GM18870 (cell line): ENCODE data around the gene NABP1.

Experiments
- ATAC-seq: cut with Tn5 transposase; IDR thresholded peaks from one replicate; pipeline ENCODE4 v1.9.1; 2021; ENCODE audit warnings: moderate library complexity; ENCODE audit not compliant: unreplicated experiment

Gene NABP1

GRCh38 chr2:191703079-191703725 is 25.3 kb downstream of the NABP1 start:
- no peak for ATAC-seq

- ATAC-seq: no peak
Measured at GRCh38 chr2:191705084-191705483, 27.1 kb downstream of the NABP1 start.

DNA sequence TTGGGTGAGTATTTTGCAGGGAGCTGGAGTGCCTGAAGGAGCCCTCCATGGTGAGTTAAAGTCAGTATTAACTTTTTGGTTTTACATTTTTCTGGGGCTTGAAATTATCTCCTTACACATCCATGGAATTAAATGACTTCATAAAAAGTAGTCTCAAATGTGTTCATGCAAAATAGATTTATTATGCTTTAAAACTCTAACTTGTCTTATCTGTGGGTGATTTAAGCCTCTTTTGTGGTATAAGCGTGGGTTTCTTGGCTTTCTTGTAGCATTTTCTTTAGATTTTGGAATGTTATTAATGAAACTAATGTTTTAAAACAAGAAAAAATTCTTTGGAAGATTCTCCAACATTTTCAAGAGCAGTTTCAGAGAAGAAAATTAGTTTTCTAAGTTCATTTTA is 27.8 kb downstream of the NABP1 start:
- ATAC-seq: no peak

GRCh38 chr2:191706791-191707190 is 28.9 kb downstream of the NABP1 start:
- no peak for ATAC-seq

DNA sequence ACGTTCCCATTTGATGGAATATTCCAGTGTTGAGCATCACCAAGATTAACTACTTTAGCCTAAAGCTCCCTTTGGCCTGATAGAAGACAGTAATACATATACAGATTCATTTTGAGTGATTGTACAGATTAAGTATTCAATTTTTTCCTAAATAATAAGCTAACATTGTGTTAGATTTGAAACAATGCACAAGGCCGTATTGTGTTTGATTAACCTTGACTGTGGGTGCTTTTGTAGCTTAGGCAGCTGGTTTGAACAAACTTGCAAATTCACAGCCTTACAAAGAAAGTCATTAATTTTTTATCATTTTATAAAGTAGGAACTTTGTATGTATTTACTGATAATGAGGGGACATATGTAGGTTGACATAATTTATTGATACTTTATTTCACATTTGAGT is 29.6 kb downstream of the NABP1 start:
- no peak for ATAC-seq

GRCh38 chr2:191710411-191710900 is 32.5 kb downstream of the NABP1 start:
- no peak for ATAC-seq

DNA sequence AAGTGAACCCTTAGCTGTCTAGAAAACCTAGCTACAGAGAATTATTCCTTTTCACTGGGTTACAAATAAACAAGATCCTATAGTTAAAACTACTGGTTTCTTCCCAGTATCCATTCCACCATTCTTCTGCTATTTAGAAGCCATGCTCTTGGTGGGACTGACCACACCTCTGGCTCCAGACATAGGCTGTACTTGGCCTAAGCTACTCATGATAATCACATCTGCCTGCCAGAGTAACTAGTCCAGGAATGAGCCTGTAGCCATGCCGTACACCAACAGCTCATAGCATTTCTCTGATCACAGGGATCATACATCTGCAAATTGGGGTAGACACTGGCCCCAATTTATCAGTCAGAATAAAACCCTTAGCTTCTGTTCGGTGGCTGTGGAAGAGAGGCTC is 33.7 kb downstream of the NABP1 start:
- ATAC-seq: no peak

DNA sequence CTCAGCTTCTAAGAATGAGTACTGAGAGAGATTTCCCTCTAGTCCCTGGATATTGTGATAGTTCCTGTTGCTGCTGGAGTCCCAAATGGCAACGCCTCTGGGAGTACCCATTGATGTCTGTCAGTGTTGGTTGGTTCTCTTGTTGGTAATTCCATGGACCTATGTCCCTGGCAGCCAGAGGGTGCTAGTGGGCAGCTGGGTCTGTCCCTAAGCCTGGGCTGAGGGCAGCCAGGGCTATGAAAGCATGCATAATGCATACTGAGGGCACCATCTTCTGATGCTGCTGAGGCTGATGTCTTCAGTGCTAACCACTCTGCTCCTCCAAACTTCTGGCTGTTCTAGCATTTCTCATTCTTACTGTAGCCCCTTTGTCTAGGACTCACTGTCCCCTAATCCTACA is 35.9 kb downstream of the NABP1 start:
- ATAC-seq: no peak

DNA sequence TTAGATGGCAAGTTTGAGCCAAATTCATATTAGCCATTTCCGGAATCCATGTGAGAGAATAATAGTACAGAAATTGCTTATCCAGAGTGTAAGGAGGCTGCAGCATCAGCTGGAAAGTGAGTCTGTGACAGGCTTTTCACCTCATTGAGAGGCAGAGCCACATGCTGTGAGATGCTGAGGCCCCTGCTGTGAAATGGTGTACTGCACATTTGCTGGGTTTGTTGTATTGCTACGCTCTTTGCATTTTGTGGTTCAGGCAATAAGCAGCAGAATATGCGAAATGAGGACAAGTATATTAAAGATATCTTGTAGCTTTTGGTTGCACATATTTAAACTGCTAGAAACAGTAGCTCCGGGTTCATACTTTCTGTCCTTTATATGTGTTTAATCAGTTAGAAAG is 37.0 kb downstream of the NABP1 start:
- ATAC-seq: no peak

DNA sequence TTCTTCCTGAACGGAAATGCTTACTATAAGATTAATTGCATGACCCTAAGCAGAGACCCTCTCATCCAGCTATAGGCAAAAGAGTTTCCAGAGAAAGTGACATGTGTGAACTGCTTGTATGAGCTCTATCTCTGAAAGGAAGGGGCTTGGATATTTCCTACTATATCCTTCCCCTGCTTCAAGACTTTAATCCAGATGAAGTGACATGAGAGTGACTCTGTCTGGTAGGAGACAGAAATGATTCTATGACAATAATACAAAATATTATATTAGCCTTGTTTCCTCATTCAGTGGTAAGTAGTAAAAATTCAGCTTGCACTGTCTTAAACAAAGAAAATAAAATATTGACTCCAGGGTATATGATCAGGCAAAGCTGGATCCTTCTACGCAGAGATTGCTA is 37.5 kb downstream of the NABP1 start:
- ATAC-seq: no peak

GRCh38 chr2:191719261-191719660 is 41.3 kb downstream of the NABP1 start:
- no peak for ATAC-seq

DNA sequence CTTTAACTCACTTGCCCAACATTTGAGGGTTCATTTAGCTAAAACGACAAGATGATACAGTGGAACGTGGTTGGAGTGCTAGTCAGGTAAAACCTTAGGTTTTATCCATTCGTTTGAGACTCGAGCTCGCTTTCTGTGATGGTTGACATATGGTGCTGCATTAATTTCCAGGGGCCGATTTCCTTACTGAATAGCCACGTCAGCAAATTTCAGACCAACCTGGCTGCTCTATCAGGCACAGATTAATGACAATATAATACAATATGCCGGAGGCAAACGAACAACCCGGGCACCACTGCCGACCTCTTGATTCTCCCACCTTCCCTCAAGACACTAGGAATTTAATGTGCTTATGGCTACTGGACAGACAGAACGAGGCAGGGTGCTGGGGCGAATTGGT is 42.0 kb downstream of the NABP1 start:
- no peak for ATAC-seq

GRCh38 chr2:191721331-191721730 is 43.4 kb downstream of the NABP1 start:
- ATAC-seq: no peak

DNA sequence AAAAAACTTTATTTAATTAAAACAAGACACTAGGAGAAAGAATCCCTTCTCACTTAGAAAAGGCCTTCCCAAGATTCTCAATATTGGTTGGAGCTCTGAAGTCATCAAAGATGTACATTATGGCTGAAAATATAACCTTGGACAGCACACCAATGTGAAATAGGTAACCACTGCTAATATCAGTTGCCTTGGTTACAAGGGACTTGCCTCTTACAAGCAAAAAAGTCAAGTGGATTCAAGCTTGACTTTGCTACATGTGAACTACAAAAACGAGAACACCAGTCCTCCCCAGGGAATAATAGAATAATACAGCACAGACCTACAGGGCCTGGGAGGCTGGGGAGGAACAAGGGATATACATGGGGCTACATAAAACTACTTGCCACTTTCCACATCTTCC is 46.1 kb downstream of the NABP1 start:
- ATAC-seq: no peak

GRCh38 chr2:191728750-191729624 is 51.1 kb downstream of the NABP1 start:
- ATAC-seq: peak; percentile 53

GRCh38 chr2:191730263-191730662 is 52.3 kb downstream of the NABP1 start:
- no peak for ATAC-seq
